Measurements from ENCODE around the gene PARP6. TPM values are rescaled to one million over a fixed set of nuclear protein-coding genes. Genes with fewer than 3 reads are reported as not detected.

The PARP6 gene
- total and polyA plus RNA-seq, 9 of the 15 experiments (the other 6 are each of a cell fraction or from before 2014, with no cell fraction given), result 14.8 to 83.2 (median 28.3) TPM

- TF ChIP-seq E4F1 (CRISPR knock-in tag; IDR thresholded peaks at IDR 0.05; ENCODE audit: borderline replicate concordance), result no peak
- TF ChIP-seq MTF1 (CRISPR knock-in tag; IDR thresholded peaks at IDR 0.05; ENCODE audit: borderline replicate concordance), result no peak
- TF ChIP-seq BRD4 (IDR thresholded peaks at IDR 0.05), result no peak
- TF ChIP-seq ELF2 (CRISPR knock-in tag; IDR thresholded peaks at IDR 0.05), result no peak
- TF ChIP-seq NONO (IDR thresholded peaks at IDR 0.05; ENCODE audit: low read depth in 2 of 2, low read length in 1 of 2), result no peak
- no peak for TF ChIP-seq POLR2AphosphoS2 (IDR thresholded peaks at IDR 0.05; ENCODE audit: low read length)
- TF ChIP-seq ZBTB7A (IDR thresholded peaks at IDR 0.05; ENCODE audit: borderline replicate concordance, control insufficient read depth, low read depth, low read length), result peak; percentile 71
- no peak for TF ChIP-seq ZNF707 (CRISPR knock-in tag; conservative IDR thresholded peaks at IDR 0.05)
- peak; percentile 36; the same call in 1 of the 2 replicates for TF ChIP-seq ZFX (CRISPR knock-in tag; IDR thresholded peaks at IDR 0.05)
- 0 out of 2 replicates have a peak, but pooled peaks have one; percentile 37 for TF ChIP-seq RERE (CRISPR knock-in tag; IDR thresholded peaks at IDR 0.05; ENCODE audit: borderline replicate concordance)
- no peak for TF ChIP-seq TARDBP (IDR thresholded peaks at IDR 0.05)
- TF ChIP-seq RFX1 (IDR thresholded peaks at IDR 0.05), result no peak
- TF ChIP-seq TCF7 (IDR thresholded peaks at IDR 0.05; ENCODE audit: borderline replicate concordance), result no peak
- peak; percentile 83; the same call in 1 of the 2 replicates for TF ChIP-seq LCOR (CRISPR knock-in tag; IDR thresholded peaks at IDR 0.05)
- no peak for TF ChIP-seq PHB2 (IDR thresholded peaks at IDR 0.05; ENCODE audit: low read depth)
- no peak for TF ChIP-seq XRCC4 (IDR thresholded peaks at IDR 0.05; ENCODE audit: extremely low read depth, insufficient read depth, insufficient read length)
- TF ChIP-seq ZNF197 (CRISPR knock-in tag; IDR thresholded peaks at IDR 0.05; ENCODE audit: low read depth), result no peak
- TF ChIP-seq HNRNPL (IDR thresholded peaks at IDR 0.05; ENCODE audit: low read depth, low read length), result 0 out of 2 replicates have a peak, but pooled peaks have one; percentile 37
- TF ChIP-seq ETV6 (IDR thresholded peaks at IDR 0.05; ENCODE audit: borderline replicate concordance in 1 of 2, low read depth in 2 of 2, low read length in 1 of 2), result no peak
- peak; percentile 90; the same call in 1 of the 2 replicates for TF ChIP-seq ETV6 (CRISPR knock-in tag; IDR thresholded peaks at IDR 0.05; ENCODE audit: borderline replicate concordance)
- TF ChIP-seq ZNF583 (CRISPR knock-in tag; IDR thresholded peaks at IDR 0.05), result no peak
- TF ChIP-seq NELFE (IDR thresholded peaks at IDR 0.05; ENCODE audit: insufficient read depth, insufficient read length), result no peak
- TF ChIP-seq MAFG (tag; conservative IDR thresholded peaks at IDR 0.05), result no peak
These were observed 47.1 kb upstream of the PARP6 start (continued) for GRCh38 chr15:72319360-72319984.
